IMR-90 (cell line): ENCODE measurements around the gene CD300LG. TPM values are rescaled to one million over a fixed set of nuclear protein-coding genes. Genes with fewer than 3 reads are reported as not detected.

Source experiments
- ATAC-seq: fragments of 200-7000 bp; cut with Tn5 transposase; 2 replicates; pipeline ENCODE4 v1.9.1; 2020; ENCODE audit warnings: low read depth, mild to moderate bottlenecking, moderate library complexity
- BruUV-seq: library from RNA; stranded (reverse); fragments of 400-500 nt; replicated peaks from 2 replicates; lab custom pipeline; 2021; lab: Mats Ljungman, UMichigan
- CTCF ChIA-PET: fragments of 300-600 bp; formaldehyde crosslinking; extraction: SDS; loops from one replicate; lab custom pipeline; 2021; ENCODE audit warnings: antibody characterized with exemption; lab: Yijun Ruan, JAX
- POLR2A ChIA-PET: fragments of 300-600 bp; sonication (Branson Sonifier 250); formaldehyde crosslinking; loops from one replicate; lab custom pipeline; 2022; ENCODE audit warnings: antibody characterized with exemption; ENCODE audit not compliant: unreplicated experiment; lab: Charles Lee
- DNase-seq: peaks from one replicate; pipeline ENCODE4 v3.0.0; 2013
- H2AFZ ChIP-seq: replicated peaks from 2 replicates; pipeline ENCODE3; 2013; ENCODE audit warnings: low read length, mild to moderate bottlenecking; ENCODE audit not compliant: poor library complexity
- H2AK5ac ChIP-seq: 2 replicates; pipeline ENCODE4 v1.6.1; 2013; ENCODE audit warnings: low read depth, low read length, inconsistent platforms
- H2AK9ac ChIP-seq: replicated peaks from 2 replicates; pipeline ENCODE3; 2013; ENCODE audit warnings: mild to moderate bottlenecking, low read depth, low read length, moderate library complexity; ENCODE audit not compliant: poor library complexity
- H2BK120ac ChIP-seq: 2 replicates; pipeline ENCODE4 v1.6.1; 2013; ENCODE audit warnings: low read depth, low read length, inconsistent platforms
- H2BK15ac ChIP-seq: 3 replicates; pipeline ENCODE4 v1.6.1; 2013; ENCODE audit warnings: low read depth, low read length, inconsistent platforms
- H2BK20ac ChIP-seq: 2 replicates; pipeline ENCODE4 v1.6.1; 2013; ENCODE audit warnings: low read depth, mild to moderate bottlenecking, inconsistent platforms, low read length, moderate library complexity
- H2BK5ac ChIP-seq: 2 replicates; pipeline ENCODE4 v1.6.1; 2013; ENCODE audit warnings: mild to moderate bottlenecking, low read depth, low read length, inconsistent platforms; ENCODE audit not compliant: poor library complexity, severe bottlenecking
- H3K14ac ChIP-seq: replicated peaks from 2 replicates; pipeline ENCODE4 v1.6.1; 2013; ENCODE audit warnings: low read depth, low read length, inconsistent platforms
- H3K18ac ChIP-seq: 2 replicates; pipeline ENCODE4 v1.6.1; 2013; ENCODE audit warnings: low read depth, low read length, control low read depth
- H3K23ac ChIP-seq: 2 replicates; pipeline ENCODE4 v1.6.1; 2013; ENCODE audit warnings: low read depth, low read length, inconsistent platforms
- H3K27ac ChIP-seq: 2 replicates; pipeline ENCODE4 v1.5.1; 2013; ENCODE audit warnings: mild to moderate bottlenecking, control low read depth, low read length; ENCODE audit not compliant: insufficient read depth
- H3K27me3 ChIP-seq: 2 replicates; pipeline ENCODE4 v1.6.1; 2013; ENCODE audit warnings: low read length; ENCODE audit not compliant: control insufficient read depth, insufficient read depth
- H3K36me3 ChIP-seq: 2 replicates; pipeline ENCODE4 v1.6.1; 2013; ENCODE audit warnings: low read length, mixed read lengths; ENCODE audit not compliant: control insufficient read depth, insufficient read depth
- H3K4ac ChIP-seq: 2 replicates; pipeline ENCODE4 v1.6.1; 2013; ENCODE audit warnings: low read depth, low read length, inconsistent platforms
- H3K4me1 ChIP-seq: 2 replicates; pipeline ENCODE4 v1.6.1; 2013; ENCODE audit warnings: low read length, mixed read lengths; ENCODE audit not compliant: control insufficient read depth, insufficient read depth
- H3K4me2 ChIP-seq: 2 replicates; pipeline ENCODE4 v1.6.1; 2013; ENCODE audit warnings: low read depth, mild to moderate bottlenecking, control low read depth, low read length, moderate library complexity
- H3K4me3 ChIP-seq: 2 replicates; pipeline ENCODE4 v1.5.1; 2013; ENCODE audit warnings: low read depth, mild to moderate bottlenecking, control low read depth, low read length, moderate library complexity; ENCODE audit not compliant: insufficient read depth
- H3K56ac ChIP-seq: 2 replicates; pipeline ENCODE4 v1.6.1; 2013; ENCODE audit warnings: low read length, inconsistent platforms; ENCODE audit not compliant: insufficient read depth; ENCODE audit errors: extremely low read depth
- H3K79me1 ChIP-seq, 2 experiments: 2 replicates each; pipeline ENCODE4 v1.6.1; 2013; ENCODE audit warnings: low read length in 2 of 2, inconsistent platforms in 1 of 2, low read depth in 1 of 2
- H3K9ac ChIP-seq: 2 replicates; pipeline ENCODE4 v1.6.1; 2013; ENCODE audit warnings: low read depth, low read length, control low read depth
- H3K9me1 ChIP-seq: 2 replicates; pipeline ENCODE4 v1.6.1; 2013; ENCODE audit warnings: low read length, inconsistent platforms; ENCODE audit not compliant: insufficient read depth
- H3K9me3 ChIP-seq: 2 replicates; pipeline ENCODE4 v1.6.1; 2013; ENCODE audit warnings: low read length; ENCODE audit not compliant: control insufficient read depth, insufficient read depth
- H4K20me1 ChIP-seq: 2 replicates; pipeline ENCODE4 v1.6.1; 2013; ENCODE audit warnings: low read length, inconsistent platforms; ENCODE audit not compliant: insufficient read depth
- H4K5ac ChIP-seq: 2 replicates; pipeline ENCODE4 v1.6.1; 2013; ENCODE audit warnings: mild to moderate bottlenecking, low read depth, low read length, control low read depth
- H4K8ac ChIP-seq, 2 experiments: 2 replicates each; pipeline ENCODE4 v1.6.1; 2013; ENCODE audit warnings: low read depth in 2 of 2, low read length in 2 of 2, control low read depth in 1 of 2, inconsistent platforms in 1 of 2
- H4K91ac ChIP-seq: 2 replicates; pipeline ENCODE4 v1.6.1; 2013; ENCODE audit warnings: low read depth, low read length, inconsistent platforms; ENCODE audit not compliant: insufficient read depth
- BHLHE40 ChIP-seq: fragments of 150-350 bp; IDR thresholded peaks from 2 replicates; pipeline ENCODE4 v1.6.1; 2016; ENCODE audit warnings: mild to moderate bottlenecking, low read depth, low read length
- CEBPB ChIP-seq: IDR thresholded peaks from 2 replicates; pipeline ENCODE4 v1.6.1; 2012; ENCODE audit warnings: low read depth, low read length, improper control_type of control experiment
- CHD1 ChIP-seq: IDR thresholded peaks from 2 replicates; pipeline ENCODE4 v1.6.1; 2012; ENCODE audit warnings: low read depth, low read length, improper control_type of control experiment
- FOS ChIP-seq: fragments of 150-350 bp; IDR thresholded peaks from 2 replicates; pipeline ENCODE4 v1.6.1; 2016; ENCODE audit warnings: low read depth, low read length
- MAFK ChIP-seq: IDR thresholded peaks from 2 replicates; pipeline ENCODE4 v1.6.1; 2012; ENCODE audit warnings: low read depth, low read length, improper control_type of control experiment
- MAZ ChIP-seq: IDR thresholded peaks from 2 replicates; pipeline ENCODE4 v1.6.1; 2012; ENCODE audit warnings: low read depth, mild to moderate bottlenecking, low read length, improper control_type of control experiment, moderate library complexity, borderline replicate concordance
- MXI1 ChIP-seq: IDR thresholded peaks from 2 replicates; pipeline ENCODE4 v1.6.1; 2012; ENCODE audit warnings: low read depth, mild to moderate bottlenecking, low read length, moderate library complexity, borderline replicate concordance
- NFE2L2 ChIP-seq: fragments of 150-350 bp; IDR thresholded peaks from 2 replicates; pipeline ENCODE4 v1.6.1; 2016; ENCODE audit warnings: low read depth, mild to moderate bottlenecking, low read length
- POLR2A ChIP-seq: IDR thresholded peaks from 2 replicates; pipeline ENCODE4 v1.6.1; 2012; ENCODE audit warnings: mild to moderate bottlenecking, low read depth, low read length
- RAD21 ChIP-seq: IDR thresholded peaks from 2 replicates; pipeline ENCODE4 v1.6.1; 2012; ENCODE audit warnings: low read length, improper control_type of control experiment
- RCOR1 ChIP-seq: IDR thresholded peaks from 2 replicates; pipeline ENCODE4 v1.6.1; 2012; ENCODE audit warnings: mild to moderate bottlenecking, low read length, improper control_type of control experiment; ENCODE audit not compliant: insufficient replicate concordance
- RFX5 ChIP-seq: IDR thresholded peaks from 2 replicates; pipeline ENCODE4 v1.8.0; 2012; ENCODE audit warnings: low read depth, mild to moderate bottlenecking, low read length, moderate library complexity
- SMC3 ChIP-seq: fragments of 150-350 bp; IDR thresholded peaks from 2 replicates; pipeline ENCODE4 v1.6.1; 2016; ENCODE audit warnings: low read depth, mild to moderate bottlenecking, antibody characterized with exemption, low read length, moderate library complexity
- USF2 ChIP-seq: fragments of 150-350 bp; IDR thresholded peaks from 2 replicates; pipeline ENCODE4 v1.6.1; 2017; ENCODE audit warnings: mild to moderate bottlenecking, antibody characterized with exemption, low read length, low read depth
- WGBS, 2 experiments: methylation state at CpG; one replicate each; pipeline versions ENCODE4 v1.1.5 to v1.1.7; 2013; ENCODE audit warnings: missing lambda C conversion rate in 2 of 2; ENCODE audit not compliant: insufficient read length in 1 of 2; ENCODE audit errors: extremely low coverage in 2 of 2; 5-methylcytosine and 5-hydroxymethylcytosine counted together
- dilution Hi-C: fragments of 300-500 bp; cut with HindIII; formaldehyde crosslinking; loops from one replicate; pipeline ENCODE4 v1.14.3; 2018; ENCODE audit warnings: low sequenced_read_pairs; ENCODE audit not compliant: unreplicated experiment
- in situ Hi-C: fragments of 300-500 bp; cut with MboI; formaldehyde crosslinking; loops from 3 replicates; pipeline ENCODE4 v1.14.3; 2019; ENCODE audit warnings: low sequenced_read_pairs, inconsistent platforms, mixed read lengths
- intact Hi-C: fragments of 100-400 bp; cut with micrococcal nuclease; formaldehyde crosslinking; loops from 2 replicates; pipeline ENCODE4 v1.10.0; 2022
- polyA plus RNA-seq, 3 experiments: library from polyadenylated mRNA; depleted of rRNA; stranded (reverse); fragments of >200 nt; gene quantifications; 2 replicates each; pipeline ENCODE4 v1.2.3, GENCODE V29; 2012; ENCODE audit warnings: low replicate concordance in 1 of 3
- total RNA-seq: library from RNA; depleted of rRNA; stranded (reverse); fragments of >200 nt; gene quantifications from 2 replicates; pipeline ENCODE4 v1.2.3, GENCODE V29; 2012
- TF ChIP-seq, protein P1 (sequence below): conservative IDR thresholded peaks from 2 replicates; pipeline ENCODE4 v1.5.1; 2012; ENCODE audit warnings: mild to moderate bottlenecking, low read depth, low read length, improper control_type of control experiment
- TF ChIP-seq, protein P2 (sequence below): fragments of 150-350 bp; IDR thresholded peaks from 2 replicates; pipeline ENCODE4 v1.6.1; 2016; ENCODE audit warnings: low read depth, mild to moderate bottlenecking, low read length, moderate library complexity, borderline replicate concordance

The CD300LG gene
- total and polyA plus RNA-seq, 2 of the 4 experiments (the other 2 are of a cell fraction): not detected

DNA sequence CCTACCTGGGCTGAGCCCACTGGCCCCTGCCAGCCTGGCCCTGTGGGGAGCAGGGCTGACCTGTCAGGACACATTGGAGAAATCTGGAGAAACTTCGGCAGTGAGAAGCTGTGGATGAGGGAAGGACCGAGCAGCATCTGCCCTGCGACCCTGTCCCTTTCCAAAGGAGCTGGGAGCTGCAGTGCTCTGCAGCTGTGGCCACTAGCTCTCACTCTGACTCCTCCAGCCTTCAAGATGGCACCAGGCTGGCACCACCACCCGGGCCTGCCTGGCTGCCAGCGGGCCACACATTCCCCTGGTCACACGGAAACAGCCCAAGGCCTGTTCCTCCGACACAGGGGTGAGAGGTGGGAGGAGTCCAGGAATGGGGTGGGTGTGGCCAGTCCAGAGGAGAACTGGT lies 30.1 kb downstream of the CD300LG start:
- no peak overlapping the region for H2BK5ac ChIP-seq
- no peak overlapping the region for H3K14ac ChIP-seq
- no peaks in the 10 kb centered on the region for H4K20me1 ChIP-seq
- no peak overlapping the region for H3K9ac ChIP-seq
- no peak overlapping the region for H3K4me2 ChIP-seq
- ATAC-seq: no peak
- no peak overlapping the region for H3K56ac ChIP-seq
- TF ChIP-seq CHD1 (no peak), SMC3 (no peak), RAD21 (no peak), BHLHE40 (no peak), MAFK (no peak), CEBPB (no peak), POLR2A (no peak), NFE2L2 (no peak), MXI1 (no peak), MAZ (no peak), RFX5 (no peak), USF2 (no peak), RCOR1 (no peak), FOS (no peak)
- TF ChIP-seq, protein P1, sequence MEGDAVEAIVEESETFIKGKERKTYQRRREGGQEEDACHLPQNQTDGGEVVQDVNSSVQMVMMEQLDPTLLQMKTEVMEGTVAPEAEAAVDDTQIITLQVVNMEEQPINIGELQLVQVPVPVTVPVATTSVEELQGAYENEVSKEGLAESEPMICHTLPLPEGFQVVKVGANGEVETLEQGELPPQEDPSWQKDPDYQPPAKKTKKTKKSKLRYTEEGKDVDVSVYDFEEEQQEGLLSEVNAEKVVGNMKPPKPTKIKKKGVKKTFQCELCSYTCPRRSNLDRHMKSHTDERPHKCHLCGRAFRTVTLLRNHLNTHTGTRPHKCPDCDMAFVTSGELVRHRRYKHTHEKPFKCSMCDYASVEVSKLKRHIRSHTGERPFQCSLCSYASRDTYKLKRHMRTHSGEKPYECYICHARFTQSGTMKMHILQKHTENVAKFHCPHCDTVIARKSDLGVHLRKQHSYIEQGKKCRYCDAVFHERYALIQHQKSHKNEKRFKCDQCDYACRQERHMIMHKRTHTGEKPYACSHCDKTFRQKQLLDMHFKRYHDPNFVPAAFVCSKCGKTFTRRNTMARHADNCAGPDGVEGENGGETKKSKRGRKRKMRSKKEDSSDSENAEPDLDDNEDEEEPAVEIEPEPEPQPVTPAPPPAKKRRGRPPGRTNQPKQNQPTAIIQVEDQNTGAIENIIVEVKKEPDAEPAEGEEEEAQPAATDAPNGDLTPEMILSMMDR: no peak
- TF ChIP-seq, protein P2, sequence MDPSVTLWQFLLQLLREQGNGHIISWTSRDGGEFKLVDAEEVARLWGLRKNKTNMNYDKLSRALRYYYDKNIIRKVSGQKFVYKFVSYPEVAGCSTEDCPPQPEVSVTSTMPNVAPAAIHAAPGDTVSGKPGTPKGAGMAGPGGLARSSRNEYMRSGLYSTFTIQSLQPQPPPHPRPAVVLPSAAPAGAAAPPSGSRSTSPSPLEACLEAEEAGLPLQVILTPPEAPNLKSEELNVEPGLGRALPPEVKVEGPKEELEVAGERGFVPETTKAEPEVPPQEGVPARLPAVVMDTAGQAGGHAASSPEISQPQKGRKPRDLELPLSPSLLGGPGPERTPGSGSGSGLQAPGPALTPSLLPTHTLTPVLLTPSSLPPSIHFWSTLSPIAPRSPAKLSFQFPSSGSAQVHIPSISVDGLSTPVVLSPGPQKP: no peak
- no peak overlapping the region for H3K23ac ChIP-seq
- peaks cover 21% of the 10 kb centered on the region for H3K27me3 ChIP-seq
- H4K8ac ChIP-seq: no peak overlapping the region
- ChIA-PET POLR2A (no interaction called here), CTCF (interaction anchor here (2.1 kb wide), 1 partner anchor 30 kb away, joined by 6 read pairs; the partner anchor contains the start of gene MPP2)
- no peak overlapping the region for H3K18ac ChIP-seq
- H2BK15ac ChIP-seq: no peak overlapping the region
- dilution Hi-C loops (no loop called here), in situ Hi-C loops (no loop called here), intact Hi-C loops (loop anchor here (5.0 kb wide), 1 partner anchor 65 kb away; the partner anchor contains the start of gene PPY)
- H3K36me3 ChIP-seq: no peaks in the 10 kb centered on the region
- WGBS, 2 experiments: no CpG with 5 or more reads among the region's 7 CpGs
- H2AFZ ChIP-seq: no peak overlapping the region
- H3K4me1 ChIP-seq: peaks cover 2% of the 10 kb centered on the region; the same call in 1 of the 2 replicates
- no peaks in the 10 kb centered on the region for H3K9me1 ChIP-seq
- no peak overlapping the region for H4K5ac ChIP-seq
- no peak overlapping the region for H3K4me3 ChIP-seq
- H3K4ac ChIP-seq: no peak overlapping the region
- no peak for DNase-seq
- no peak overlapping the region for H2BK120ac ChIP-seq
- H2AK5ac ChIP-seq: no peak overlapping the region
- no peak overlapping the region for H4K91ac ChIP-seq
- H3K9me3 ChIP-seq: no peaks in the 10 kb centered on the region
- BruUV-seq: no TSS peak
- H3K79me1 ChIP-seq: no peaks in the 10 kb centered on the region
- no peak overlapping the region for H2BK20ac ChIP-seq
- H3K27ac ChIP-seq: no peak overlapping the region
- peak overlapping the region; percentile 19 for H2AK9ac ChIP-seq
